Cardiac muscle cell (in vitro differentiated cells and primary cell): ENCODE measurements around the gene ARMC6. TPM values are rescaled to one million over a fixed set of nuclear protein-coding genes. Genes with fewer than 3 reads are reported as not detected.
A peak's percentile ranks its signal among the peaks of the same experiment; 100 is the strongest.

Experiments used
- DNase-seq, 2 donors: peaks; one replicate each; pipeline versions ENCODE4 v3.0.0 to v3.0.0-alpha.2; 2010 to 2017; ENCODE audit warnings: low read depth in 1 of 2, low spot score in 1 of 2
- H3K27ac ChIP-seq: fragments of 200-600 bp; sonication (generic); 2 replicates; pipeline ENCODE4 v1.5.1; 2016
- H3K27me3 ChIP-seq: fragments of 200-600 bp; sonication (generic); 2 replicates; pipeline ENCODE4 v1.6.0; 2016; ENCODE audit warnings: control low read depth
- H3K36me3 ChIP-seq: fragments of 200-600 bp; sonication (generic); 2 replicates; pipeline ENCODE4 v1.5.1; 2016; ENCODE audit warnings: control low read depth
- H3K4me1 ChIP-seq: fragments of 200-600 bp; sonication (generic); 2 replicates; pipeline ENCODE4 v1.8.1; 2017; ENCODE audit warnings: low read depth, mild to moderate bottlenecking, mixed run types
- H3K4me3 ChIP-seq: fragments of 200-600 bp; sonication (generic); 2 replicates; pipeline ENCODE4 v1.5.1; 2016; ENCODE audit warnings: mild to moderate bottlenecking
- H3K9me3 ChIP-seq: fragments of 200-600 bp; sonication (generic); 2 replicates; pipeline ENCODE4 v1.5.1; 2017; ENCODE audit warnings: low read depth, mild to moderate bottlenecking, control low read depth
- polyA plus RNA-seq: library from polyadenylated mRNA; unstranded; fragments of >200 nt; fragmentation: Nextera tagmentation; extraction: Ambion mirVana; gene quantifications from 2 replicates; pipeline ENCODE4 v1.2.1, GENCODE V29; 2016
- total RNA-seq: library from RNA; depleted of rRNA; stranded (reverse); fragments of >200 nt; gene quantifications from 2 replicates; pipeline ENCODE4 v1.2.3, GENCODE V29; 2016
- TF ChIP-seq, protein P1 (sequence below): IDR thresholded peaks from 2 replicates; pipeline ENCODE4 v1.5.1; 2012; ENCODE audit warnings: low read depth, mild to moderate bottlenecking, low read length

The ARMC6 gene
- total and polyA plus RNA-seq, 2 experiments from 2014 or later, result 31.0 to 34.6 TPM

DNA sequence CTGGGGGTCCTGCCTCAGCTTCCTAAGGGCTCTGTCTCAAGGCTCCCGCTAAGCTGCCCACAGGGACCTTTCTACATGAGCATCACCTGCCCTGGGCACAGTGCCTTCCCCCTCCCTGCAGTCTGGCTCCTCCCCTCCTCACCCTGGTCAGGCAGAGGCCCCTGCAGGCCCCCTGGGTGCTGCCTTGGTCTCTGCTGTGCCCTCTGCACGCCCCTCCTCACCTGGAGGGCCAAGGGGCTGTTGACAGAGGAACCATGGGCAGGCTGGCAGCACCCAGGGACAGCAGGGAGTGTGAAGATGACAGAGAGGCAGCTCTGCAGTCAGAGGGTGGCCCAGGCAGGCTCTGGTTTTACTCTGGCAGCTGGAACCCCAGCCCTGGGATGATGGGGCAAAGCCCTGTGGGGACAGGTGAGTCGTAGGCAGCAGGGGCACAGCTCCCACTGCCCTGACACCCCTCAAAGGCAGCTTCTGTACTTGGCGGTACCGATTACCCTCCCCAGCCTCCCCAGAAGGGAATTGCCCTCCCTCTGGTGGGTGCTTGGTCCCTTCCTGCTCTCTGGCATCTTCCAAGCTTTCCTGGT, 43.2 kb upstream of the ARMC6 start:
- H3K27me3 ChIP-seq, result no peaks in the 10 kb centered on the region
- no peak for DNase-seq
- H3K9me3 ChIP-seq, result no peaks in the 10 kb centered on the region
- peaks cover 23% of the 10 kb centered on the region for H3K36me3 ChIP-seq
- TF ChIP-seq, protein P1, sequence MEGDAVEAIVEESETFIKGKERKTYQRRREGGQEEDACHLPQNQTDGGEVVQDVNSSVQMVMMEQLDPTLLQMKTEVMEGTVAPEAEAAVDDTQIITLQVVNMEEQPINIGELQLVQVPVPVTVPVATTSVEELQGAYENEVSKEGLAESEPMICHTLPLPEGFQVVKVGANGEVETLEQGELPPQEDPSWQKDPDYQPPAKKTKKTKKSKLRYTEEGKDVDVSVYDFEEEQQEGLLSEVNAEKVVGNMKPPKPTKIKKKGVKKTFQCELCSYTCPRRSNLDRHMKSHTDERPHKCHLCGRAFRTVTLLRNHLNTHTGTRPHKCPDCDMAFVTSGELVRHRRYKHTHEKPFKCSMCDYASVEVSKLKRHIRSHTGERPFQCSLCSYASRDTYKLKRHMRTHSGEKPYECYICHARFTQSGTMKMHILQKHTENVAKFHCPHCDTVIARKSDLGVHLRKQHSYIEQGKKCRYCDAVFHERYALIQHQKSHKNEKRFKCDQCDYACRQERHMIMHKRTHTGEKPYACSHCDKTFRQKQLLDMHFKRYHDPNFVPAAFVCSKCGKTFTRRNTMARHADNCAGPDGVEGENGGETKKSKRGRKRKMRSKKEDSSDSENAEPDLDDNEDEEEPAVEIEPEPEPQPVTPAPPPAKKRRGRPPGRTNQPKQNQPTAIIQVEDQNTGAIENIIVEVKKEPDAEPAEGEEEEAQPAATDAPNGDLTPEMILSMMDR, result no peak
- H3K27ac ChIP-seq, result peak overlapping the region; percentile 6
- no peak overlapping the region for H3K4me3 ChIP-seq
- H3K4me1 ChIP-seq, result no peaks in the 10 kb centered on the region

DNA sequence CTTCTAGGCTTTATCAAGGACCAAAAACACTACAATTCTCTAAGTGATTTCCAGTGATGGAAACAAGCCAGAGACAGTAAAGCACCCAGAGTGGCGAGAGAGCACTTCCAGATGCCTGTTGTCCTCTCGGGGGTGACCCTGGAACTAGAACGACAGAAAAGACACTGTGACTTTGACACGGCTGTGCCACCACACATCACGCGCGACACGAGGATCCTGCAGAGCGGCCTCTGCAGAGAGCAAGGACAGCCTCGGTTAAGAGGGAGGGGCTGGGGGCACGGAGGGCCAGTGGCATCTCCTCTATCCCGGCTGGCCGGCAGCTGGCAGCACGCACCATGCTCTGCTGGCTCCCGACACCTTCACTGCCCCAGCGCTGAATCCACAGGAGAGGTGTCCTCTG, 42.4 kb upstream of the ARMC6 start:
- Histone ChIP-seq H3K27me3 (no peaks in the 10 kb centered on the region), H3K4me3 (no peak overlapping the region), H3K4me1 (peaks cover under 1% of the 10 kb centered on the region), H3K36me3 (peaks cover 23% of the 10 kb centered on the region), H3K9me3 (no peaks in the 10 kb centered on the region), H3K27ac (peak overlapping the region; percentile 6)
- DNase-seq, result peak in 1 of 2 donors; percentile 9
- TF ChIP-seq, protein P1, result no peak

DNA sequence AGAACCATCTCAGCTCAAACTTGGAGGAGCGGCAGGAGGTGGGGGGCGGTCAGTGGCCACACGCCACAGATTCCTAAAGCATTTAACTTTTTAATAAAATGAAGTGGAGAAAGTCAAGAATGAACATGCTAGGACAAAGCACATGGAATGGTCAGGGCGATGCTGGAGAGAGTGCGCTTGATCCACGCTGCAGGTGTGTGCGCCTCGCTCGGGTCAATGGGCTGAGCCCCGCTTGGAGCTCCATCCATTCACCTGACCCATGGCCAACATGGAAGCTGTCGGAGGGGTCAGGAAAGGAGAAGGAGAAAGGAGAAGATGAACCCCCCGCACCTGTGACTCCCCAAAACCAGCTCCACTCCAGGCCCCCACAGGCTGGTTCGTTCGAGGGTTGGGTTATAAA, 41.9 kb upstream of the ARMC6 start:
- TF ChIP-seq, protein P1, result no peak
- Histone ChIP-seq H3K27ac (peak overlapping the region; percentile 6), H3K27me3 (no peaks in the 10 kb centered on the region), H3K36me3 (peaks cover 23% of the 10 kb centered on the region), H3K4me3 (no peak overlapping the region), H3K9me3 (no peaks in the 10 kb centered on the region), H3K4me1 (peaks cover 3% of the 10 kb centered on the region)
- no peak for DNase-seq

DNA sequence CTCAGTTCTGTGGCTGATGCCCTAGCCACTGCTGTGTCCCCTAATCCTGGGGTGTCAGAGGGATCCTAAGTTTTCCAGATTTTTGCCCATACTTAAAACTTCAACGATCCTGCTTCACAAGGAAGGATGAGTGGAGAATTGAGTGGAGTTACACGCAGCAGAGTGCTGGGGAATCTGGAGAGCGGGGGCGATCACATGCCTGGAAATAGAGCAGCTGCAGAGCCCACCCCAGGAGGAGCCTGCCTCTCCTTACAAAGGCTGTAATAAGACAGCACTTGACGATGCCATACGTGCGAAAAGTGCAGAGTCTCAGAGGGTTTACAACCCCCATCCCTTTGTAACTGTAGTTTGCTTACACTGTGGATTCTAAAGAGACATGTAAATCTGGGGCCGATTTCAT, 40.7 kb upstream of the ARMC6 start:
- H3K27ac ChIP-seq, result no peak overlapping the region
- TF ChIP-seq, protein P1, result no peak
- DNase-seq, result no peak
- H3K9me3 ChIP-seq, result no peaks in the 10 kb centered on the region
- peaks cover 3% of the 10 kb centered on the region for H3K4me1 ChIP-seq
- no peak overlapping the region for H3K4me3 ChIP-seq
- H3K36me3 ChIP-seq, result peaks cover 23% of the 10 kb centered on the region
- H3K27me3 ChIP-seq, result no peaks in the 10 kb centered on the region

DNA sequence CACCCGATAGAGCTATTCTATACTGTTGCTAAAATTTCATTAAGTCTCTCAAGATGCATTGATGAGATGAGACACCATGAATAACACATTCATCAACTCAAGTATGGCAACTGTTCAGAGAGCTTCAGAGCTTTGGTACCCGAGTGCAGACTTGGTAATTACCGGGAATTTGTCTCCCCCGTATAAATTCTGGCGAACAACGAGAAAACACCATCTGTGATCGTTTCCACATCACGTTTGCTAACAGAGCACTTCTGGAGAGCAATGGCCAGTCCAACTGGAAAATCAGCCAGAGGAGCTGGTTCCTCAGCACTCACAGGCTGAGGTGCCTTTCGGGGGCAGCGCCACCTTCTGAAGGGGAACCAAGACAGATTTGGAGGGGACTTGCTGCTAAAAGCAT, 40.3 kb upstream of the ARMC6 start:
- no peak overlapping the region for H3K27ac ChIP-seq
- H3K4me1 ChIP-seq, result peaks cover 3% of the 10 kb centered on the region
- TF ChIP-seq, protein P1, result no peak
- H3K27me3 ChIP-seq, result no peaks in the 10 kb centered on the region
- H3K9me3 ChIP-seq, result no peaks in the 10 kb centered on the region
- DNase-seq, result no peak
- peaks cover 23% of the 10 kb centered on the region for H3K36me3 ChIP-seq
- H3K4me3 ChIP-seq, result no peak overlapping the region
